Ovary (tissue), 9 donors: Measurements from ENCODE around the gene KCNAB1. TPM values are rescaled to one million over a fixed set of nuclear protein-coding genes. Genes with fewer than 3 reads are reported as not detected.

Experiments used
- DNase-seq, 5 donors: peaks; one replicate each; pipeline ENCODE4 v3.0.0-alpha.2; 2019 to 2020
- H3K27ac ChIP-seq, 2 donors: fragments of 200-600 bp; one replicate each; pipeline versions ENCODE4 v1.5.1 to v1.8.0; 2019 to 2022
- H3K27me3 ChIP-seq: fragments of 200-600 bp; one replicate; pipeline ENCODE4 v1.8.0; 2022
- H3K36me3 ChIP-seq: fragments of 200-600 bp; sonication (generic); one replicate; pipeline ENCODE4 v1.5.1; 2019
- H3K4me1 ChIP-seq: one replicate; pipeline ENCODE4 v1.8.1; 2013; ENCODE audit warnings: mild to moderate bottlenecking, moderate library complexity; ENCODE audit not compliant: insufficient read depth
- H3K4me3 ChIP-seq: fragments of 200-600 bp; sonication (generic); one replicate; pipeline ENCODE4 v1.5.1; 2017
- H3K9me3 ChIP-seq, 2 donors: fragments of 200-600 bp in 1 of 2; sonication (generic) in 1 of 2; one replicate each; pipeline versions ENCODE4 v1.5.1 to v1.8.1; 2013 to 2019; ENCODE audit warnings: mild to moderate bottlenecking in 1 of 2, moderate library complexity in 1 of 2
- EP300 ChIP-seq: sonication (generic); formaldehyde crosslinking; IDR thresholded peaks from one replicate; pipeline ENCODE4 v1.6.1; 2017; ENCODE audit warnings: antibody characterized with exemption
- POLR2A ChIP-seq: fragments of 450-650 bp; IDR thresholded peaks from one replicate; pipeline ENCODE4 v1.6.1; 2017; ENCODE audit warnings: antibody characterized with exemption, mild to moderate bottlenecking, moderate library complexity
- WGBS, 3 donors: extraction: QIAGEN DNeasy Blood & Tissue Kit in 1 of 3; methylation state at CpG; one replicate each; pipeline versions ENCODE4 v1.1.5 to v1.1.7; 2013 to 2017; 5-methylcytosine and 5-hydroxymethylcytosine counted together
- intact Hi-C, 4 donors: fragments of 100-400 bp; cut with DNase I; formaldehyde crosslinking; loops; one replicate each; pipeline versions ENCODE4 v1.11.0 to v1.15.1; 2022 to 2023
- polyA plus RNA-seq, 2 donors: library from polyadenylated mRNA; stranded (reverse); fragments of 200-250 nt in 1 of 2; fragments of 350-450 nt in 1 of 2; fragmentation: Illumina TruSeq in 1 of 2; extraction: RNeasy Lipid Tissue Mini Kit (QIAGEN cat#74804) in 1 of 2; gene quantifications; one replicate each; pipeline ENCODE4 v1.2.3, GENCODE V29; 2013 to 2014
- total RNA-seq, 7 donors: library from RNA; depleted of rRNA in 2 of 7; stranded (reverse); fragments of >200 nt in 2 of 7; fragmentation: NEBNext Ultra II Directional in 3 of 7; extraction: Animal tissue kit (Norgen Biotek cat#: 25700) in 3 of 7; gene quantifications; one replicate each; pipeline versions ENCODE4 v1.1.0 to v1.2.4, GENCODE V29; 2016 to 2023
- TF ChIP-seq, protein P1 (sequence below), 3 donors: fragments of 450-650 bp in 2 of 3; fragments of 200-600 bp in 1 of 3; IDR thresholded peaks; one replicate each; pipeline versions ENCODE4 v1.5.1 to v1.8.0; 2016 to 2022; ENCODE audit warnings: antibody characterized with exemption in 3 of 3, mild to moderate bottlenecking in 1 of 3
- donor health status: DM: no; HTN: no; CAD: no; lungs with moderate emphysema.
- donor health status: DM: no; HTN: no; CAD: no.
- donor health status: Bipolar disorder and iron deficiency.
- donor health status: DM: yes; HTN: yes; CAD: no.
- donor health status: DM: no; HTN: no; CAD: no.
- donor health status: DM: yes; HTN: yes; CAD: no.

The KCNAB1 gene
- total and polyA plus RNA-seq, 9 donors, result 0.60 to 8.0 (median 2.4) TPM

DNA sequence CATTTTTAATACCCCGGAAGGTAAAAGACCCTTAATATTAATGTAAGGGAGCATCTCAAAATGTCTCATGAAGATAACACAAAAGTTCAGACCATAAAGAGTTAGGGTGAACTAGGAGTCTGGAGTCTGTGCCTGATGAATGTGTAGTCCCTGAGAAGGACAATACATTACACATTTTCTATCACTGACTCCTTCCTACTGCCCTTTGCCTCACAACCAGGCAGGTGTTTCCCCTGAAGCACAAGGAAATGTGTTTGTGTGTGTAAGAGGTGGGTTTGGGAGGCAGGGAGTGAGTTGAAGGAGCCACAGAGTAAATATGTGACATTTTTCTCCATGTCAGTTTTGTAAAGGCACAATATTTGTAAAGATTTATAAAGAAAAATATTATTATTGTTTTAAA lies 375.4 kb downstream of the KCNAB1 start:
- no peaks in the 10 kb centered on the region for H3K27me3 ChIP-seq
- TF ChIP-seq EP300 (no peak), POLR2A (no peak)
- TF ChIP-seq, protein P1, sequence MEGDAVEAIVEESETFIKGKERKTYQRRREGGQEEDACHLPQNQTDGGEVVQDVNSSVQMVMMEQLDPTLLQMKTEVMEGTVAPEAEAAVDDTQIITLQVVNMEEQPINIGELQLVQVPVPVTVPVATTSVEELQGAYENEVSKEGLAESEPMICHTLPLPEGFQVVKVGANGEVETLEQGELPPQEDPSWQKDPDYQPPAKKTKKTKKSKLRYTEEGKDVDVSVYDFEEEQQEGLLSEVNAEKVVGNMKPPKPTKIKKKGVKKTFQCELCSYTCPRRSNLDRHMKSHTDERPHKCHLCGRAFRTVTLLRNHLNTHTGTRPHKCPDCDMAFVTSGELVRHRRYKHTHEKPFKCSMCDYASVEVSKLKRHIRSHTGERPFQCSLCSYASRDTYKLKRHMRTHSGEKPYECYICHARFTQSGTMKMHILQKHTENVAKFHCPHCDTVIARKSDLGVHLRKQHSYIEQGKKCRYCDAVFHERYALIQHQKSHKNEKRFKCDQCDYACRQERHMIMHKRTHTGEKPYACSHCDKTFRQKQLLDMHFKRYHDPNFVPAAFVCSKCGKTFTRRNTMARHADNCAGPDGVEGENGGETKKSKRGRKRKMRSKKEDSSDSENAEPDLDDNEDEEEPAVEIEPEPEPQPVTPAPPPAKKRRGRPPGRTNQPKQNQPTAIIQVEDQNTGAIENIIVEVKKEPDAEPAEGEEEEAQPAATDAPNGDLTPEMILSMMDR (IDR thresholded peaks at IDR 0.05), result no peak
- no peak for DNase-seq
- 95 to 100% (median 96%) methylated on average over 1 of the region's 1 CpG for WGBS, 3 donors
- H3K4me1 ChIP-seq, result no peaks in the 10 kb centered on the region
- intact Hi-C loops, result no loop called here
- no peak overlapping the region for H3K27ac ChIP-seq
- H3K36me3 ChIP-seq, result no peaks in the 10 kb centered on the region
- H3K4me3 ChIP-seq, result no peak overlapping the region
- H3K9me3 ChIP-seq, result no peaks in the 10 kb centered on the region

DNA sequence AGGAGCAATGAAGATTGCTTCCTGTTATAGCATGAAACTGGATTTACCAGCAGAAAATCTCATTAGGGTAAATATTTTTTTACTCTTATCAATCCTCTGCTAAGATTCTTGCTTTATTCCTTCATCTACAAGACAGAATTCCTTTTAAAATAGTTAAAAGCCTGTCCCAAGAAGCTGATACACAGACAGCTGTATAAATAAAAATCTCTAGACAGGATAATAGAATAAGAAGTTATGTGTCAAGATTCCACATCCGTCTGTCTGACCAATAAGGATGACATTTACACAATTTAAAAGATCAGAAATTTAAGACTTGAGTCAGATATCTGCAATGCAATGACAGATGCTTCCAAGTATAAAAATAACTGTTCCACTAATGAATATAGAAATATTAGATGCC lies 376.9 kb downstream of the KCNAB1 start:
- no peaks in the 10 kb centered on the region for H3K27me3 ChIP-seq
- TF ChIP-seq POLR2A, result no peak
- TF ChIP-seq EP300, result no peak
- TF ChIP-seq, protein P1 (IDR thresholded peaks at IDR 0.05), result no peak
- intact Hi-C loops, result no loop called here
- H3K4me3 ChIP-seq, result no peak overlapping the region
- no peak for DNase-seq
- H3K27ac ChIP-seq, result no peak overlapping the region
- WGBS, 3 donors, result 61 to 65% (median 61%) methylated on average over 1 of the region's 1 CpG
- no peaks in the 10 kb centered on the region for H3K36me3 ChIP-seq
- H3K9me3 ChIP-seq, result no peaks in the 10 kb centered on the region
- H3K4me1 ChIP-seq, result no peaks in the 10 kb centered on the region

GRCh38 chr3:156498307-156498706 lies 377.9 kb downstream of the KCNAB1 start:
- Histone ChIP-seq H3K4me1 (no peaks in the 10 kb centered on the region), H3K4me3 (no peak overlapping the region), H3K9me3 (no peaks in the 10 kb centered on the region), H3K27ac (no peak overlapping the region), H3K27me3 (no peaks in the 10 kb centered on the region), H3K36me3 (no peaks in the 10 kb centered on the region)
- intact Hi-C loops, result no loop called here
- no peak for DNase-seq
- WGBS, 3 donors, result 85 to 91% (median 86%) methylated on average over 5 of the region's 5 CpGs
- no peak for TF ChIP-seq POLR2A
- TF ChIP-seq, protein P1 (IDR thresholded peaks at IDR 0.05), result no peak
- no peak for TF ChIP-seq EP300

- Histone ChIP-seq H3K27me3 (no peaks in the 10 kb centered on the region), H3K4me3 (no peak overlapping the region), H3K36me3 (no peaks in the 10 kb centered on the region), H3K9me3 (no peaks in the 10 kb centered on the region), H3K27ac (no peak overlapping the region), H3K4me1 (no peaks in the 10 kb centered on the region)
- no peak for DNase-seq
- TF ChIP-seq EP300 (no peak), POLR2A (no peak)
- TF ChIP-seq, protein P1 (IDR thresholded peaks at IDR 0.05), result no peak
- intact Hi-C loops, result loop anchor here in 1 of 4 donors (10.0 kb wide), 1 partner anchor 462 kb away; no protein-coding TSS in a partner anchor
Measured at GRCh38 chr3:156507285-156507684, 386.9 kb downstream of the KCNAB1 start.
